ENCODE data around the gene CD6.

DNA sequence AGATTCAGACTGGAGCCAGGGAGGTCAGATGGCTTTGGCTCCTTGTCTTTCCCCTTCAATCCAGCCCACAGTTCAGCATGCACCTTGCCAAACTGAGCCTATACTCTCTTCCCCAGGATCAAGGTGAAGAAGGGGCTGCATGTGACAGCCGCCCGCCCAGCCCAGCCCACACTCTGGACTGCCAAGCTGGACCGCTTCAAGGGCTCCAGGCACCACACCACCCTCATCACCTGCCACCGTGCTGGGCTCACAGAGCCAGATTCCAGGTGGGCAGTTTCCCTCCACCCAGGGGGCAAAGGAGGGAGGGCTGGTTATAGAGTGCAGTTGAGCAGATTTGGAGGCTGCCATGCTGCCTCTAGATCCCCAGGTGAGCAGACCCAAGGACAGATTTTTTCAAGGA lies 41.1 kb upstream of the CD6 start:
- TF ChIP-seq, protein P1, sequence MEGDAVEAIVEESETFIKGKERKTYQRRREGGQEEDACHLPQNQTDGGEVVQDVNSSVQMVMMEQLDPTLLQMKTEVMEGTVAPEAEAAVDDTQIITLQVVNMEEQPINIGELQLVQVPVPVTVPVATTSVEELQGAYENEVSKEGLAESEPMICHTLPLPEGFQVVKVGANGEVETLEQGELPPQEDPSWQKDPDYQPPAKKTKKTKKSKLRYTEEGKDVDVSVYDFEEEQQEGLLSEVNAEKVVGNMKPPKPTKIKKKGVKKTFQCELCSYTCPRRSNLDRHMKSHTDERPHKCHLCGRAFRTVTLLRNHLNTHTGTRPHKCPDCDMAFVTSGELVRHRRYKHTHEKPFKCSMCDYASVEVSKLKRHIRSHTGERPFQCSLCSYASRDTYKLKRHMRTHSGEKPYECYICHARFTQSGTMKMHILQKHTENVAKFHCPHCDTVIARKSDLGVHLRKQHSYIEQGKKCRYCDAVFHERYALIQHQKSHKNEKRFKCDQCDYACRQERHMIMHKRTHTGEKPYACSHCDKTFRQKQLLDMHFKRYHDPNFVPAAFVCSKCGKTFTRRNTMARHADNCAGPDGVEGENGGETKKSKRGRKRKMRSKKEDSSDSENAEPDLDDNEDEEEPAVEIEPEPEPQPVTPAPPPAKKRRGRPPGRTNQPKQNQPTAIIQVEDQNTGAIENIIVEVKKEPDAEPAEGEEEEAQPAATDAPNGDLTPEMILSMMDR (IDR thresholded peaks at IDR 0.05), result no peak
- TF ChIP-seq POLR2A (IDR thresholded peaks at IDR 0.05), result no peak

Data from heart left ventricle (tissue), 13 donors.